B cell (primary cell): ENCODE measurements around the gene IRAK2. TPM values are rescaled to one million over a fixed set of nuclear protein-coding genes. Genes with fewer than 3 reads are reported as not detected.
A peak's percentile ranks its signal among the peaks of the same experiment; 100 is the strongest.

ENCODE experiments used
- ATAC-seq: fragments of 200-7000 bp; cut with Tn5 transposase; one replicate; pipeline ENCODE4 v1.10.0; 2021; ENCODE audit warnings: low read depth, mild to moderate bottlenecking, moderate number of reproducible peaks, moderate library complexity
- CTCF ChIA-PET: fragments of 350-600 bp; sonication (Branson Sonifier 250); formaldehyde crosslinking; loops from one replicate; lab custom pipeline; 2021; ENCODE audit warnings: antibody characterized with exemption, inconsistent platforms; lab: Charles Lee
- POLR2A ChIA-PET: fragments of 350-600 bp; sonication (Branson Sonifier 250); formaldehyde crosslinking; loops from one replicate; lab custom pipeline; 2021; ENCODE audit warnings: antibody characterized with exemption; lab: Charles Lee
- DNase-seq: peaks from one replicate; pipeline ENCODE4 v3.0.0; 2013
- H2AFZ ChIP-seq: 2 replicates; pipeline ENCODE4 v1.6.1; 2012; ENCODE audit warnings: mild to moderate bottlenecking, low read depth, low read length; ENCODE audit not compliant: insufficient read depth, poor library complexity, severe bottlenecking
- H3K27ac ChIP-seq, 2 donors: 1 replicate in 1 of 2; 2 replicates in 1 of 2; pipeline ENCODE4 v1.5.1; 2012 to 2013; ENCODE audit warnings: low read length in 2 of 2, mild to moderate bottlenecking in 2 of 2, moderate library complexity in 1 of 2
- H3K27me3 ChIP-seq, 4 experiments: fragments of 200-600 bp in 1 of 4; sonication (generic) in 1 of 4; replicated peaks in 1 of 4; 1 replicate in 2 of 4; 2 replicates in 2 of 4; pipeline versions ENCODE4 v1.6.1 to v1.7.0; 2013 to 2016; ENCODE audit warnings: low read length in 3 of 4, mild to moderate bottlenecking in 2 of 4, mixed read lengths in 1 of 4, moderate library complexity in 1 of 4; ENCODE audit not compliant: insufficient read depth in 4 of 4, control insufficient read depth in 3 of 4; ENCODE audit errors: control extremely low read depth in 1 of 4
- H3K36me3 ChIP-seq, 2 experiments: replicated peaks in 1 of 2; 1 replicate in 1 of 2; 2 replicates in 1 of 2; pipeline versions ENCODE4 v1.6.1 to v1.7.1; 2013; ENCODE audit warnings: low read length in 1 of 2; ENCODE audit not compliant: insufficient read depth in 2 of 2, control insufficient read depth in 1 of 2; ENCODE audit errors: control extremely low read depth in 1 of 2, extremely low read depth in 1 of 2
- H3K4me1 ChIP-seq, 2 donors: fragments of 200-600 bp in 1 of 2; sonication (generic) in 1 of 2; 1 replicate in 1 of 2; 2 replicates in 1 of 2; pipeline versions ENCODE4 v1.5.1 to v1.6.1; 2013 to 2017; ENCODE audit warnings: low read length in 2 of 2; ENCODE audit not compliant: control insufficient read depth in 2 of 2, insufficient read depth in 2 of 2
- H3K4me2 ChIP-seq: replicated peaks from 2 replicates; pipeline ENCODE3; 2012; ENCODE audit warnings: mild to moderate bottlenecking, low read depth, low read length; ENCODE audit not compliant: poor library complexity, severe bottlenecking
- H3K4me3 ChIP-seq, 5 experiments: fragments of 200-600 bp in 1 of 5; sonication (generic) in 1 of 5; 1 replicate in 3 of 5; 2 replicates in 2 of 5; pipeline versions ENCODE4 v1.5.1 to v1.7.0; 2011 to 2016; ENCODE audit warnings: low read length in 4 of 5, mild to moderate bottlenecking in 4 of 5, low read depth in 2 of 5, control low read depth in 1 of 5, moderate library complexity in 1 of 5; ENCODE audit not compliant: insufficient read depth in 1 of 5; ENCODE audit errors: control extremely low read depth in 1 of 5, extremely low read depth in 1 of 5
- H3K79me2 ChIP-seq: fragments of 200-600 bp; sonication (generic); one replicate; pipeline ENCODE4 v1.6.0; 2016; ENCODE audit warnings: low read length; ENCODE audit not compliant: control insufficient read depth, insufficient read depth
- H3K9ac ChIP-seq: fragments of 200-600 bp; sonication (generic); 2 replicates; pipeline ENCODE4 v1.6.1; 2017; ENCODE audit warnings: mild to moderate bottlenecking, low read length, moderate library complexity
- H3K9me3 ChIP-seq, 3 donors: one replicate each; pipeline versions ENCODE4 v1.6.1 to v1.7.1; 2013; ENCODE audit warnings: low read length in 2 of 3; ENCODE audit not compliant: control insufficient read depth in 2 of 3, insufficient read depth in 1 of 3; ENCODE audit errors: control extremely low read depth in 1 of 3
- H4K20me1 ChIP-seq: 2 replicates; pipeline ENCODE4 v1.6.0; 2012; ENCODE audit warnings: mild to moderate bottlenecking, low read length; ENCODE audit not compliant: insufficient read depth, control insufficient read depth, poor library complexity, severe bottlenecking
- H3K27ac Mint-ChIP-seq: one replicate; pipeline ENCODE4 v1.8.0; 2021; ENCODE audit warnings: mixed read lengths
- H3K27me3 Mint-ChIP-seq: one replicate; pipeline ENCODE4 v1.8.0; 2021; ENCODE audit warnings: mixed read lengths
- H3K4me1 Mint-ChIP-seq: one replicate; pipeline ENCODE4 v1.8.0; 2021; ENCODE audit warnings: mixed read lengths
- H3K4me3 Mint-ChIP-seq: one replicate; pipeline ENCODE4 v1.8.0; 2021; ENCODE audit warnings: mixed read lengths
- H3K9me3 Mint-ChIP-seq: one replicate; pipeline ENCODE4 v1.8.0; 2022; ENCODE audit warnings: mixed read lengths; ENCODE audit not compliant: insufficient read depth
- CTCF ChIP-seq: fragments of 200-600 bp; IDR thresholded peaks from one replicate; pipeline ENCODE4 v1.8.0; 2022; ENCODE audit warnings: antibody characterized with exemption, mild to moderate bottlenecking
- EZH2 ChIP-seq: IDR thresholded peaks from 2 replicates; pipeline ENCODE4 v1.6.1; 2012; ENCODE audit warnings: borderline replicate concordance, low read depth, mild to moderate bottlenecking, moderate library complexity, low read length; ENCODE audit not compliant: insufficient read depth, poor library complexity, severe bottlenecking
- WGBS: methylation state at CpG from one replicate; pipeline ENCODE4 v1.1.5; 2013; ENCODE audit warnings: missing lambda C conversion rate; ENCODE audit not compliant: insufficient coverage; 5-methylcytosine and 5-hydroxymethylcytosine counted together
- intact Hi-C: fragments of 100-400 bp; cut with micrococcal nuclease; formaldehyde crosslinking; loops from one replicate; pipeline ENCODE4 v1.10.0; 2022
- polyA plus RNA-seq: library from polyadenylated mRNA; depleted of rRNA; stranded (reverse); fragments of >200 nt; gene quantifications from 2 replicates; pipeline ENCODE4 v1.2.3, GENCODE V29; 2012
- total RNA-seq, 2 donors: library from RNA; stranded (reverse); fragments of 120-200 nt in 1 of 2; gene quantifications; 1 replicate in 1 of 2; 2 replicates in 1 of 2; pipeline versions ENCODE4 v1.2.3 to v1.2.4, GENCODE V29; 2013 to 2022

IRAK2 gene
- total and polyA plus RNA-seq, 2 donors (not counting 1 experiment from before 2014, with no cell fraction given) = 11.8 to 23.2 TPM

DNA sequence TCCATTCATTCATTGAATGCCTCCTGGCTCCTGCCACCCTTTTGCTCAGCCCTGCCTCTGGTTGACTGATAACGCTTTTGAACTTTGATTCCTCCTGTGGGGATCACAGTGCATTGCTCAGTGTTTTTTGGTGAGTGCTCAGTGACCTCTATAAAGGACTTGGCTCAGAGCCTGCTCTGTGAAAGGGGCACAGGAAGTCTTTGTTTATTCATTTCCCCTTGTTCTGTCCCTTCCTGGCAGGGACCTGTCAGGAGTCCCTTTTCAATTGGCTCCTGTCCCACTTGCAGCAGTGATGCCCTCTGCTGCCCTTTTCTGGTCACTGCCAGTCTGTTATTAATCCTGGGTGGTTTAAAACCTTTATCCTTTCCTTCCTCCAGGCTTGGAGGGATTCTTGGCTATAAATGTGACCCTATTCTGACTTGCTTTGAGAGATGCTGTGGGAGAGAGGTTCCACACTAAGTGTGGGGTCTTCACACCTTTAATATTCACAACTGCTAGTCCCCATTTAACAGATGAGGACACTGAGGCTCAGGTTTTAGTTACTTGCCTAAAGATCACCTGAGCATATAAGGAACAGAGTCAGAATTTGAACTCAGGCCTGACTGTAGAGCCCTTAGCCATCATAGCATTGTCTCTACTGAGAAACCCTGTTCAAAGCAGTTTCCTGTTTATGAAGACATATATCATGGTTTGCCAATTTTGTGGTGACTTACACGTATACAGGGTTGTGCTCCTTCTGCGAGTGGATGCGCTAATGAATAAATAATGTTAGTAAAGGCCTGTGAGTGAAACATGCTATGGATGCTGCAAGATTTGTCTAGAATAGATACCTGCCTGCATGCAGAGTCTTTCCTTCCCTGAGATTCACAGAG is 60.3 kb downstream of the IRAK2 start:
- Histone ChIP-seq H3K79me2 (peaks cover 7% of the 10 kb centered on the region), H3K36me3 (peaks cover 0 to 20% of the 10 kb centered on the region in 2 experiments), H3K4me2 (peak overlapping the region; percentile 38), H3K4me3 (no peak overlapping the region), H3K27ac (peak overlapping the region in 1 of 2 donors; percentile 1), H4K20me1 (no peaks in the 10 kb centered on the region), H2AFZ (no peak overlapping the region), H3K27me3 (no peaks in the 10 kb centered on the region), H3K9me3 (no peaks in the 10 kb centered on the region), H3K9ac (no peak overlapping the region), H3K4me1 (peaks cover 40 to 66% of the 10 kb centered on the region in 2 donors)
- TF ChIP-seq CTCF = peak; percentile 83
- no peak for TF ChIP-seq EZH2
- H3K27ac Mint-ChIP-seq = peak overlapping the region; percentile 83
- peaks cover 63% of the 10 kb centered on the region for H3K4me1 Mint-ChIP-seq
- CTCF ChIA-PET = interaction anchor here (0.6 to 2.5 kb wide), 5 partner anchors 45 to 266 kb away, joined by 3 to 17 read pairs (median 4); partner anchors contain the start of gene IRAK2
- whole genome bisulfite sequencing = 49% methylated on average over 4 of the region's 4 CpGs
- intact Hi-C loops = loop anchor here (1.0 to 5.0 kb wide), 7 partner anchors 24 to 292 kb away; partner anchors contain the start of genes BRK1, CRELD1, IRAK2 and TATDN2
- H3K4me3 Mint-ChIP-seq = peak overlapping the region; percentile 67
- ATAC-seq = peak; percentile 46
- peak; percentile 79 for DNase-seq
- H3K9me3 Mint-ChIP-seq = no peaks in the 10 kb centered on the region
- POLR2A ChIA-PET = interaction anchor here (0.6 to 2.4 kb wide), 2 partner anchors 26 to 58 kb away, joined by 4 to 16 read pairs; no protein-coding TSS in a partner anchor
- H3K27me3 Mint-ChIP-seq = no peaks in the 10 kb centered on the region

DNA sequence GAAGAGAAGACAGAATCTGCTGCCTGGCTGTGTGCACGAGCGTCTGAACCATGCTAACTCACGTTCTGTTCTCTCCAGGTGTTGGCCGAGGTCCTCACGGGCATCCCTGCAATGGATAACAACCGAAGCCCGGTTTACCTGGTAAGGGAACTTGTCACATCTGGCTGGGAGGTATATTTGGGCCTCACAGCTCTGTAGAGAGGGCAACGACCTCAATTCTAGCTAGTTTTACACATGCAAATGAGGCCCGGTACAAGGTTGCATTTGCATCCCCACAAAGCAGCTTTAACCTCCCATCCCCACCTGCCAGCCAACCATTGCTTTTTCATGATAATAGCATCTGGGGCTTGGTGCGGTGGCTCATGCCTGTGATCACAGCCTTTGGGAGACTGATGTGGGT is 61.6 kb downstream of the IRAK2 start:
- no peaks in the 10 kb centered on the region for H3K9me3 ChIP-seq
- intact Hi-C loops = no loop called here
- no peaks in the 10 kb centered on the region for H3K9me3 Mint-ChIP-seq
- peaks cover 7% of the 10 kb centered on the region for H3K79me2 ChIP-seq
- H2AFZ ChIP-seq = no peak overlapping the region
- ChIA-PET POLR2A (interaction anchor here (0.6 to 1.2 kb wide), 4 partner anchors 75 to 343 kb away, joined by 4 to 6 read pairs (median 4); partner anchors contain the start of gene VHL), CTCF (interaction anchor here (0.6 to 2.5 kb wide), 11 partner anchors 33 to 248 kb away, joined by 3 to 17 read pairs (median 4); partner anchors contain the start of gene IRAK2)
- H3K27me3 Mint-ChIP-seq = no peaks in the 10 kb centered on the region
- TF ChIP-seq EZH2 (no peak), CTCF (no peak)
- ATAC-seq (peak; percentile 23), DNase-seq (peak; percentile 61)
- H3K4me3 ChIP-seq = no peak overlapping the region
- peaks cover 53% of the 10 kb centered on the region for H3K4me1 Mint-ChIP-seq
- H3K4me3 Mint-ChIP-seq = peak overlapping the region; percentile 60
- H3K4me2 ChIP-seq = peak overlapping the region; percentile 4
- WGBS = 46% methylated on average over 7 of the region's 10 CpGs
- H3K36me3 ChIP-seq = peaks cover 0 to 17% of the 10 kb centered on the region in 2 experiments
- peak overlapping the region; percentile 68 for H3K27ac Mint-ChIP-seq
- no peaks in the 10 kb centered on the region for H3K27me3 ChIP-seq
- peak overlapping the region in 1 of 2 donors; percentile 27 for H3K27ac ChIP-seq
- H4K20me1 ChIP-seq = no peaks in the 10 kb centered on the region
- H3K4me1 ChIP-seq = peaks cover 30 to 55% of the 10 kb centered on the region in 2 donors
- no peak overlapping the region for H3K9ac ChIP-seq
